Measurements from ENCODE around the gene SLC25A29.

SLC25A29 gene

DNA sequence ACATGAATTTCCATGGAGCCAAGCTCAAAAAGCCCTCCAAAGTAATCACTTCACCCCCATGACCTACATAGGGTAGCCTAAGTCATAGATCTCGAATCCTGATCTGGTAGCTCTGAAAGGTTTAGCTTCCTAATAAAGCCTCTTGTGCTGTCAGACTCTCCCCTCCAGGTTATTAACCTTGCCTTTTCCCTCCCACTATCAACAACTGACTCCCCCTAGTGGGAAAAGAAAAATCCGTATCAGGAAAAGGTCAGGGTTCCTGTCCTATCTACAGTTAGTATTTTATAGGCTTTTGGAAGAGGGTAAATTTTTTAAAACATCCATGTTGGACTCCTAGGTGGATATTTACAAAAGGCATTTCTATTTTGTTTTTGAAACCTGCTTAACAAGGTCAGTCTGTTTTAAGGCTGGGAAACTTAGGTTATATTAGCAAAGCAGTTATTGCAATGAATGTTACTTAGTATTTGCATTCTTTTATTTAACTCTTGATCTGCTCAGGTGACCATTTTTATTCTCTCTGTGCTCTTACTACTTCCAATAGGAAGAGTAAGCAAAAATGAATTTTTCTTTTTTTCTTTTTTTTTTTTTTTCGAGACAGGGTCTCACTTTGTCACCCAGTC, 59.3 kb downstream of the SLC25A29 start:
- no peak overlapping the region for H3K27ac ChIP-seq (ENCODE audit: low read length)
- H3K79me2 ChIP-seq (ENCODE audit: insufficient read depth, low read length): peaks cover 99% of the 10 kb centered on the region
- ATAC-seq (ENCODE audit: insufficient read depth, low read depth) (peak; percentile 83), DNase-seq (no peak)
- no peak overlapping the region for H3K4me2 ChIP-seq (ENCODE audit: insufficient read depth, low read length)
- peaks cover 33% of the 10 kb centered on the region for H3K4me1 ChIP-seq (ENCODE audit: insufficient read depth, low read length)
- TF ChIP-seq, protein P1, sequence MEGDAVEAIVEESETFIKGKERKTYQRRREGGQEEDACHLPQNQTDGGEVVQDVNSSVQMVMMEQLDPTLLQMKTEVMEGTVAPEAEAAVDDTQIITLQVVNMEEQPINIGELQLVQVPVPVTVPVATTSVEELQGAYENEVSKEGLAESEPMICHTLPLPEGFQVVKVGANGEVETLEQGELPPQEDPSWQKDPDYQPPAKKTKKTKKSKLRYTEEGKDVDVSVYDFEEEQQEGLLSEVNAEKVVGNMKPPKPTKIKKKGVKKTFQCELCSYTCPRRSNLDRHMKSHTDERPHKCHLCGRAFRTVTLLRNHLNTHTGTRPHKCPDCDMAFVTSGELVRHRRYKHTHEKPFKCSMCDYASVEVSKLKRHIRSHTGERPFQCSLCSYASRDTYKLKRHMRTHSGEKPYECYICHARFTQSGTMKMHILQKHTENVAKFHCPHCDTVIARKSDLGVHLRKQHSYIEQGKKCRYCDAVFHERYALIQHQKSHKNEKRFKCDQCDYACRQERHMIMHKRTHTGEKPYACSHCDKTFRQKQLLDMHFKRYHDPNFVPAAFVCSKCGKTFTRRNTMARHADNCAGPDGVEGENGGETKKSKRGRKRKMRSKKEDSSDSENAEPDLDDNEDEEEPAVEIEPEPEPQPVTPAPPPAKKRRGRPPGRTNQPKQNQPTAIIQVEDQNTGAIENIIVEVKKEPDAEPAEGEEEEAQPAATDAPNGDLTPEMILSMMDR (IDR thresholded peaks at IDR 0.05; ENCODE audit: borderline replicate concordance, extremely low read depth, low read length, poor library complexity, severe bottlenecking): peak; percentile 68
- TF ChIP-seq EZH2 (IDR thresholded peaks at IDR 0.05; ENCODE audit: borderline replicate concordance, low read depth, low read length, severe bottlenecking): no peak
- no peak overlapping the region for H2AFZ ChIP-seq (ENCODE audit: low read depth, low read length)
- no peaks in the 10 kb centered on the region for H3K27me3 ChIP-seq (ENCODE audit: insufficient read depth, low read length, poor library complexity)
- H3K9ac ChIP-seq (ENCODE audit: low read depth, low read length): no peak overlapping the region
- no peaks in the 10 kb centered on the region for H3K9me3 ChIP-seq (ENCODE audit: insufficient read depth, low read length, severe bottlenecking)
- peaks cover 59% of the 10 kb centered on the region for H3K36me3 ChIP-seq (ENCODE audit: insufficient read depth, low read length)
- no peak overlapping the region for H3K4me3 ChIP-seq (ENCODE audit: low read depth in 1 of 2, low read length in 2 of 2)
- H4K20me1 ChIP-seq (ENCODE audit: insufficient read depth, low read length): peaks cover 88% of the 10 kb centered on the region

DNA sequence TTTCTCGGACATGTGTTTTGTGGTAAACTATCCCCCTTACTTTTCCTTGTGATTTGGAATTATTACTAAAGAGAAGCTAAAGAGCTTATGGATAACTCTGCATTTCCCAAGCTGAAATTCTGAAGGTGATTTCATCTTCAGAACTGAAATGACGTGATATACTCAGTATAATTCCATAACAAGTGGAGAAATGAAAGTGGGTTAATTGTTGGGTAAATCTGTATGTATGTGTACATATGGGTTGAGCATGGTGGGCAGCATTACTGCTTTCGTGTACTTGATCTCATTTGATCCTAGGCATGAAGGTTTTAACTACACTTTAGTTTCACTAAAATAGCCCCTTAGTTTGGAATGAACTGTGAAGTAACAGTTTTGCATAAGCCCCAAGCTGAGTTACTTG, 63.2 kb downstream of the SLC25A29 start:
- DNase-seq (no peak), ATAC-seq (ENCODE audit: insufficient read depth, low read depth) (no peak)
- no peaks in the 10 kb centered on the region for H3K9me3 ChIP-seq (ENCODE audit: insufficient read depth, low read length, severe bottlenecking)
- no peak for TF ChIP-seq EZH2 (IDR thresholded peaks at IDR 0.05; ENCODE audit: borderline replicate concordance, low read depth, low read length, severe bottlenecking)
- TF ChIP-seq, protein P1 (IDR thresholded peaks at IDR 0.05; ENCODE audit: borderline replicate concordance, extremely low read depth, low read length, poor library complexity, severe bottlenecking): no peak
- H3K79me2 ChIP-seq (ENCODE audit: insufficient read depth, low read length): peaks cover 90% of the 10 kb centered on the region
- peaks cover 44% of the 10 kb centered on the region for H3K4me1 ChIP-seq (ENCODE audit: insufficient read depth, low read length)
- peaks cover 74% of the 10 kb centered on the region for H4K20me1 ChIP-seq (ENCODE audit: insufficient read depth, low read length)
- H3K4me3 ChIP-seq (ENCODE audit: low read depth in 1 of 2, low read length in 2 of 2): peak overlapping the region in 1 of 2 experiments; percentile 25; a peak in 1 of 4 replicates
- H3K9ac ChIP-seq (ENCODE audit: low read depth, low read length): peak overlapping the region; percentile 26; the same call in 1 of the 2 replicates
- no peak overlapping the region for H3K27ac ChIP-seq (ENCODE audit: low read length)
- H3K36me3 ChIP-seq (ENCODE audit: insufficient read depth, low read length): peaks cover 58% of the 10 kb centered on the region
- H3K4me2 ChIP-seq (ENCODE audit: insufficient read depth, low read length): peak overlapping the region; percentile 66
- H2AFZ ChIP-seq (ENCODE audit: low read depth, low read length): no peak overlapping the region
- H3K27me3 ChIP-seq (ENCODE audit: insufficient read depth, low read length, poor library complexity): no peaks in the 10 kb centered on the region

DNA sequence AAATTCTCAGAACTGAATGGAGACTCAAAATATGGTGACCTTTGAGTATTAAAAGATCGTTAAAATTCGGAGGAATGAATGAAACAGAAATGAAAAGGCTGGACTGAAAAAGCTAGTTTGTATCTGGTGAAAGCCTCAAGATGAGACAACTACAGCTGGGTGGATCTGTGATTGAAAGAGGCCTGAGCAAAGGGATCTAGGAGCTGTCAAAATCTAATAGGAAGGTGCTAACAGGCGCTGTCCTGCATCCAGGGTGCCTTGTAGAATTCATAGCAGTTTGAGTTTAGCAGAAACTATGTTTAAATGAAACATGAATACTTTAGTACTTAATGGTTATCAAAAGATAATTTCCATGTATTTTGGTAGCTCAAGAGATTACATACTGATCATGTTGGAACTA, 65.0 kb downstream of the SLC25A29 start:
- DNase-seq: no peak
- Histone ChIP-seq H3K4me1 (ENCODE audit: insufficient read depth, low read length) (peaks cover 49% of the 10 kb centered on the region), H3K27me3 (ENCODE audit: insufficient read depth, low read length, poor library complexity) (no peaks in the 10 kb centered on the region), H3K79me2 (ENCODE audit: insufficient read depth, low read length) (peaks cover 91% of the 10 kb centered on the region), H4K20me1 (ENCODE audit: insufficient read depth, low read length) (peaks cover 69% of the 10 kb centered on the region), H3K4me2 (ENCODE audit: insufficient read depth, low read length) (peak overlapping the region; percentile 66), H3K27ac (ENCODE audit: low read length) (peak overlapping the region; percentile 64), H3K9ac (ENCODE audit: low read depth, low read length) (peak overlapping the region; percentile 99), H2AFZ (ENCODE audit: low read depth, low read length) (no peak overlapping the region), H3K9me3 (ENCODE audit: insufficient read depth, low read length, severe bottlenecking) (no peaks in the 10 kb centered on the region), H3K4me3 (ENCODE audit: low read depth in 1 of 2, low read length in 2 of 2) (peak overlapping the region; percentile 37 to 99; a peak in 3 of 4 replicates), H3K36me3 (ENCODE audit: insufficient read depth, low read length) (peaks cover 44% of the 10 kb centered on the region)
- no peak for ATAC-seq (ENCODE audit: insufficient read depth, low read depth)
- no peak for TF ChIP-seq EZH2 (IDR thresholded peaks at IDR 0.05; ENCODE audit: borderline replicate concordance, low read depth, low read length, severe bottlenecking)
- TF ChIP-seq, protein P1 (IDR thresholded peaks at IDR 0.05; ENCODE audit: borderline replicate concordance, extremely low read depth, low read length, poor library complexity, severe bottlenecking): no peak

Measured in DND-41 (cell line).